SU-DHL-6 (cell line): Measurements from ENCODE around the gene ASB3.

Experiments used
- H2AFZ ChIP-seq: fragments of 200-600 bp; sonication (generic); 2 replicates; pipeline ENCODE4 v1.6.1; 2014; ENCODE audit warnings: low read depth, mild to moderate bottlenecking, moderate library complexity, mixed read lengths, antibody characterized with exemption, low read length; ENCODE audit not compliant: severe bottlenecking
- H3F3A ChIP-seq: fragments of 200-600 bp; shearing (Covaris generic); 2 replicates; pipeline ENCODE4 v1.6.0; 2016; ENCODE audit warnings: antibody characterized with exemption, mild to moderate bottlenecking; ENCODE audit not compliant: insufficient read depth
- H3K27ac ChIP-seq: fragments of 200-600 bp; sonication (generic); 2 replicates; pipeline ENCODE4 v1.5.1; 2016; ENCODE audit warnings: low read depth, mild to moderate bottlenecking, low read length, moderate library complexity, mixed read lengths
- H3K27me3 ChIP-seq: fragments of 200-600 bp; sonication (generic), shearing (Covaris generic); 2 replicates; pipeline ENCODE4 v1.6.0; 2014; ENCODE audit warnings: mild to moderate bottlenecking, low read length
- H3K36me3 ChIP-seq: fragments of 200-600 bp; sonication (generic); 2 replicates; pipeline ENCODE4 v1.6.1; 2014; ENCODE audit warnings: mild to moderate bottlenecking, low read length, mixed read lengths
- H3K4me2 ChIP-seq: fragments of 300-600, 200-600 bp; shearing (Covaris generic), sonication (generic); 2 replicates; pipeline ENCODE4 v1.6.0; 2014; ENCODE audit warnings: low read length, low read depth, mild to moderate bottlenecking; ENCODE audit not compliant: poor library complexity, severe bottlenecking
- H3K4me3 ChIP-seq: fragments of 200-600 bp; sonication (generic); 2 replicates; pipeline ENCODE4 v1.5.1; 2014; ENCODE audit warnings: antibody characterized with exemption, low read length, mild to moderate bottlenecking, mixed read lengths; ENCODE audit not compliant: insufficient read depth, poor library complexity, severe bottlenecking
- H3K79me2 ChIP-seq: fragments of 200-600 bp; sonication (generic); 2 replicates; pipeline ENCODE4 v1.6.1; 2014; ENCODE audit warnings: mild to moderate bottlenecking, low read length, moderate library complexity; ENCODE audit not compliant: insufficient read depth
- H3K9ac ChIP-seq: fragments of 200-600 bp; sonication (generic); 2 replicates; pipeline ENCODE4 v1.7.0; 2014; ENCODE audit warnings: mild to moderate bottlenecking, low read length
- H3K9me2 ChIP-seq: fragments of 200-600 bp; sonication (generic); replicated peaks from 2 replicates; pipeline ENCODE4 v1.6.1; 2014; ENCODE audit warnings: low read length; ENCODE audit not compliant: insufficient read depth
- H3K9me3 ChIP-seq: fragments of 200-600 bp; sonication (generic); 2 replicates; pipeline ENCODE4 v1.6.1; 2014; ENCODE audit warnings: low read length, mixed read lengths; ENCODE audit not compliant: insufficient read depth
- H4K20me1 ChIP-seq: fragments of 200-600 bp; sonication (generic); 2 replicates; pipeline ENCODE4 v1.6.1; 2014; ENCODE audit warnings: low read depth, mild to moderate bottlenecking, antibody characterized with exemption, low read length, moderate library complexity, mixed read lengths
- CTCF ChIP-seq: fragments of 200-600 bp; sonication (generic); IDR thresholded peaks from one replicate; pipeline ENCODE4 v1.5.1; 2017; ENCODE audit warnings: antibody characterized with exemption, mild to moderate bottlenecking, low read length, moderate library complexity; ENCODE audit not compliant: insufficient read depth, poor library complexity, severe bottlenecking
- EZH2phosphoT487 ChIP-seq: fragments of 200-600 bp; sonication (generic), shearing (Covaris generic); conservative IDR thresholded peaks from 2 replicates; pipeline ENCODE4 v1.6.1; 2018; ENCODE audit warnings: mild to moderate bottlenecking, antibody characterized with exemption, low read length, moderate library complexity, mixed read lengths

The ASB3 gene

GRCh38 chr2:53828331-53828730 lies 41.6 kb upstream of the ASB3 start:
- H3K36me3 ChIP-seq: no peaks in the 10 kb centered on the region
- no peaks in the 10 kb centered on the region for H3K9me2 ChIP-seq
- no peaks in the 10 kb centered on the region for H3K27me3 ChIP-seq
- no peak overlapping the region for H3K9ac ChIP-seq
- TF ChIP-seq EZH2phosphoT487 (no peak), CTCF (no peak)
- H3K27ac ChIP-seq: no peak overlapping the region
- no peaks in the 10 kb centered on the region for H3F3A ChIP-seq
- H3K4me3 ChIP-seq: no peak overlapping the region
- H3K4me2 ChIP-seq: no peak overlapping the region
- H2AFZ ChIP-seq: no peak overlapping the region
- H4K20me1 ChIP-seq: no peaks in the 10 kb centered on the region
- H3K79me2 ChIP-seq: no peaks in the 10 kb centered on the region
- H3K9me3 ChIP-seq: no peaks in the 10 kb centered on the region

- no peaks in the 10 kb centered on the region for H3K36me3 ChIP-seq
- H3K4me2 ChIP-seq: no peak overlapping the region
- H3F3A ChIP-seq: no peaks in the 10 kb centered on the region
- H3K27me3 ChIP-seq: no peaks in the 10 kb centered on the region
- TF ChIP-seq CTCF: no peak
- TF ChIP-seq EZH2phosphoT487: no peak
- no peaks in the 10 kb centered on the region for H4K20me1 ChIP-seq
- no peak overlapping the region for H3K27ac ChIP-seq
- no peaks in the 10 kb centered on the region for H3K79me2 ChIP-seq
- no peaks in the 10 kb centered on the region for H3K9me3 ChIP-seq
- H2AFZ ChIP-seq: no peak overlapping the region
- H3K9me2 ChIP-seq: no peaks in the 10 kb centered on the region
- no peak overlapping the region for H3K4me3 ChIP-seq
- H3K9ac ChIP-seq: no peak overlapping the region
Observed at GRCh38 chr2:53827398-53828175, 40.8 kb upstream of the ASB3 start.

GRCh38 chr2:53826587-53827397 lies 40.0 kb upstream of the ASB3 start:
- no peak overlapping the region for H3K9ac ChIP-seq
- no peak overlapping the region for H2AFZ ChIP-seq
- H3K27me3 ChIP-seq: no peaks in the 10 kb centered on the region
- no peaks in the 10 kb centered on the region for H4K20me1 ChIP-seq
- no peaks in the 10 kb centered on the region for H3K9me3 ChIP-seq
- H3K79me2 ChIP-seq: no peaks in the 10 kb centered on the region
- H3K4me2 ChIP-seq: no peak overlapping the region
- no peak overlapping the region for H3K4me3 ChIP-seq
- H3F3A ChIP-seq: no peaks in the 10 kb centered on the region
- H3K36me3 ChIP-seq: no peaks in the 10 kb centered on the region
- TF ChIP-seq EZH2phosphoT487: no peak
- no peak for TF ChIP-seq CTCF
- no peak overlapping the region for H3K27ac ChIP-seq
- no peaks in the 10 kb centered on the region for H3K9me2 ChIP-seq
